ENCODE measurements around the gene HEATR5A. TPM values are rescaled to one million over a fixed set of nuclear protein-coding genes. Genes with fewer than 3 reads are reported as not detected.
A peak's percentile ranks its signal among the peaks of the same experiment; 100 is the strongest.

Gene HEATR5A
- total and polyA plus RNA-seq, 2 donors from 2014 or later: 8.0 to 30.4 TPM

- H3K4me1 ChIP-seq (ENCODE audit: control insufficient read depth in 2 of 3, insufficient read depth in 2 of 3, low read depth in 1 of 3, low read length in 3 of 3): no peaks in the 10 kb centered on the region
- no peak overlapping the region for H3K9ac ChIP-seq (ENCODE audit: low read length in 3 of 3)
- no peak for DNase-seq
- TF ChIP-seq CTCF (IDR thresholded peaks at IDR 0.05; ENCODE audit: borderline replicate concordance, extremely low read depth, insufficient read depth): peak; percentile 1
- no peaks in the 10 kb centered on the region for H3K36me3 ChIP-seq (ENCODE audit: control insufficient read depth in 2 of 3, insufficient read depth in 3 of 3, low read length in 3 of 3)
- H3K9me3 ChIP-seq (ENCODE audit: control insufficient read depth in 2 of 3, insufficient read depth in 1 of 3, low read length in 3 of 3): peaks cover 0 to 9% (median 0%) of the 10 kb centered on the region in 3 donors
- no peaks in the 10 kb centered on the region for H3K27me3 ChIP-seq (ENCODE audit: control insufficient read depth, insufficient read depth, low read length)
- intact Hi-C loops (cut with DNase I): no loop called here
- H3K27ac ChIP-seq (ENCODE audit: low read depth in 2 of 2, low read length in 2 of 2): no peak overlapping the region
- no peak overlapping the region for H3K4me3 ChIP-seq (ENCODE audit: low read length in 3 of 3)
- no peak for FAIRE-seq
These were observed 150.1 kb downstream of the HEATR5A start for GRCh38 chr14:31270196-31270772.

DNA sequence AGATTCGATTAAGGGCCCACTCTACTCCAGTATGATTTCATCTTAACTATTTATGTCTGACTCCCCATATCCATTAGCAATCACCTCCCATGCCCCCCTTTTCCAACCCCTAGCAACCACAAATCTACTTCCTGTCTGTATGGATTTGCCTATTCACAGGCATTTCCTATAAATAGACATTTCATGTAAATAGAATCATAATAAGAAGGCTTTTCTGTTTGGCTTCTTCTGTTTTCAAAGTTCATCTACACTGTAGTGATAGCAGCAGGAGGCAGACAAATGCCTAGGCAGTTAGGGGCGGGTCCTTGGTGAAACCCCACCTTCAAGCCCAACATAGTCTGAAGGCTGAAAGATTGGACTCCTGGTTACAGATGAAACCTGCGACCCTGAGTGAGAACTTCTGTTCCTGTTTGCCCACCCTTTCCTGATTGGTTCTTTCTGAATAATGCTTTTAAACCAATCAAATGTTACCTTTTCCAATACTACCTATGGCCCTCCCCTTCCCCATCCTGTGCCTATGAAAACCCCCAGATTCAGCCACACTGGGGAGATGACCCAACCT is 150.6 kb downstream of the HEATR5A start:
- Histone ChIP-seq H3K27me3 (ENCODE audit: control insufficient read depth, insufficient read depth, low read length) (no peaks in the 10 kb centered on the region), H3K9ac (ENCODE audit: low read length in 3 of 3) (no peak overlapping the region), H3K27ac (ENCODE audit: low read depth in 2 of 2, low read length in 2 of 2) (no peak overlapping the region), H3K9me3 (ENCODE audit: control insufficient read depth in 2 of 3, insufficient read depth in 1 of 3, low read length in 3 of 3) (peaks cover 0 to 9% (median 0%) of the 10 kb centered on the region in 3 donors), H3K4me3 (ENCODE audit: low read length in 3 of 3) (no peak overlapping the region), H3K36me3 (ENCODE audit: control insufficient read depth in 2 of 3, insufficient read depth in 3 of 3, low read length in 3 of 3) (no peaks in the 10 kb centered on the region), H3K4me1 (ENCODE audit: control insufficient read depth in 2 of 3, insufficient read depth in 2 of 3, low read depth in 1 of 3, low read length in 3 of 3) (no peaks in the 10 kb centered on the region)
- FAIRE-seq (no peak), DNase-seq (no peak)
- intact Hi-C loops (cut with DNase I): no loop called here
- TF ChIP-seq CTCF (IDR thresholded peaks at IDR 0.05; ENCODE audit: borderline replicate concordance, extremely low read depth, insufficient read depth): no peak

GRCh38 chr14:31268216-31268615 is 152.1 kb downstream of the HEATR5A start:
- intact Hi-C loops (cut with DNase I): no loop called here
- DNase-seq: no peak
- Histone ChIP-seq H3K27me3 (ENCODE audit: control insufficient read depth, insufficient read depth, low read length) (no peaks in the 10 kb centered on the region), H3K27ac (ENCODE audit: low read depth in 2 of 2, low read length in 2 of 2) (no peak overlapping the region), H3K9me3 (ENCODE audit: control insufficient read depth in 2 of 3, insufficient read depth in 1 of 3, low read length in 3 of 3) (peaks cover 0 to 9% (median 0%) of the 10 kb centered on the region in 3 donors), H3K9ac (ENCODE audit: low read length in 3 of 3) (no peak overlapping the region), H3K36me3 (ENCODE audit: control insufficient read depth in 2 of 3, insufficient read depth in 3 of 3, low read length in 3 of 3) (no peaks in the 10 kb centered on the region), H3K4me3 (ENCODE audit: low read length in 3 of 3) (no peak overlapping the region), H3K4me1 (ENCODE audit: control insufficient read depth in 2 of 3, insufficient read depth in 2 of 3, low read depth in 1 of 3, low read length in 3 of 3) (peaks cover 0 to 12% (median 7%) of the 10 kb centered on the region in 3 donors)
- no peak for TF ChIP-seq CTCF (IDR thresholded peaks at IDR 0.05; ENCODE audit: borderline replicate concordance, extremely low read depth, insufficient read depth)
- no peak for FAIRE-seq

All from kidney (tissue), 14 donors.